HEK293 (cell line): ENCODE data around the gene TSEN54.

Experiments
- CTCF ChIA-PET: fragments of 350-600 bp; formaldehyde crosslinking; extraction: SDS; loops from one replicate; lab custom pipeline; 2021; ENCODE audit warnings: antibody characterized with exemption; lab: Yijun Ruan, JAX
- POLR2A ChIA-PET: fragments of 300-600 bp; formaldehyde crosslinking; extraction: SDS; loops from one replicate; lab custom pipeline; 2020; ENCODE audit warnings: antibody characterized with exemption, inconsistent platforms; lab: Yijun Ruan, JAX
- H3K27ac ChIP-seq: fragments of 200-500 bp; sonication (Bioruptor generic); 2 replicates; pipeline ENCODE4 v1.5.1; 2014; ENCODE audit warnings: low read depth, low read length, control low read depth, inconsistent platforms; ENCODE audit errors: extremely low read depth
- H3K36me3 ChIP-seq, 2 experiments: fragments of 200-500 bp in 1 of 2; sonication (Bioruptor generic) in 1 of 2; 1 replicate in 1 of 2; 2 replicates in 1 of 2; pipeline ENCODE4 v1.5.1; 2014 to 2017; ENCODE audit warnings: inconsistent platforms in 2 of 2, low read length in 2 of 2; ENCODE audit not compliant: control insufficient read depth in 2 of 2, insufficient read depth in 1 of 2
- H3K4me1 ChIP-seq: fragments of 200-500 bp; sonication (Bioruptor generic); 2 replicates; pipeline ENCODE4 v1.5.1; 2014; ENCODE audit warnings: mild to moderate bottlenecking, low read length, inconsistent platforms; ENCODE audit not compliant: control insufficient read depth, insufficient read depth
- H3K4me3 ChIP-seq: 2 replicates; pipeline ENCODE4 v1.5.1; 2011; ENCODE audit warnings: low read depth, mild to moderate bottlenecking, control low read depth, low read length, moderate library complexity
- H3K9me3 ChIP-seq: fragments of 200-500 bp; sonication (Bioruptor generic); 2 replicates; pipeline ENCODE4 v1.5.1; 2014; ENCODE audit warnings: low read depth, low read length, inconsistent platforms; ENCODE audit not compliant: control insufficient read depth, insufficient read depth
- BCL11B ChIP-seq: fragments of 450-650 bp; formaldehyde crosslinking; IDR thresholded peaks from 2 replicates; pipeline ENCODE4 v1.5.1; 2016; ENCODE audit warnings: low read depth, missing biosample characterization, missing genetic modification characterization
- GLIS2 ChIP-seq: fragments of 450-650 bp; formaldehyde crosslinking; IDR thresholded peaks from 2 replicates; pipeline ENCODE4 v1.5.1; 2016; ENCODE audit warnings: missing biosample characterization, missing genetic modification characterization
- ZNF169 ChIP-seq: fragments of 450-650 bp; formaldehyde crosslinking; IDR thresholded peaks from 2 replicates; pipeline ENCODE4 v1.5.1; 2016; ENCODE audit warnings: missing biosample characterization, missing genetic modification characterization
- ZNF223 ChIP-seq: fragments of 450-650 bp; formaldehyde crosslinking; IDR thresholded peaks from 2 replicates; pipeline ENCODE4 v1.5.1; 2016; ENCODE audit warnings: missing biosample characterization, missing genetic modification characterization
- ZNF335 ChIP-seq: fragments of 450-650 bp; formaldehyde crosslinking; conservative IDR thresholded peaks from 2 replicates; pipeline ENCODE4 v1.5.1; 2016; ENCODE audit warnings: missing biosample characterization, missing genetic modification characterization
- ZNF366 ChIP-seq: fragments of 450-650 bp; formaldehyde crosslinking; conservative IDR thresholded peaks from 2 replicates; pipeline ENCODE4 v1.5.1; 2016; ENCODE audit warnings: missing biosample characterization, missing genetic modification characterization
- ZNF37A ChIP-seq: fragments of 450-650 bp; IDR thresholded peaks from 2 replicates; pipeline ENCODE4 v1.5.1; 2018; ENCODE audit warnings: missing biosample characterization, missing genetic modification characterization
- ZNF423 ChIP-seq: fragments of 450-650 bp; formaldehyde crosslinking; IDR thresholded peaks from 2 replicates; pipeline ENCODE4 v1.5.1; 2016; ENCODE audit warnings: missing biosample characterization, missing genetic modification characterization
- ZNF48 ChIP-seq: fragments of 450-650 bp; formaldehyde crosslinking; IDR thresholded peaks from 2 replicates; pipeline ENCODE4 v1.5.1; 2016; ENCODE audit warnings: missing biosample characterization, missing genetic modification characterization
- ZNF561 ChIP-seq: fragments of 450-650 bp; IDR thresholded peaks from 2 replicates; pipeline ENCODE4 v1.5.1; 2018; ENCODE audit warnings: missing biosample characterization, missing genetic modification characterization, borderline replicate concordance
- ZNF585B ChIP-seq: fragments of 450-650 bp; formaldehyde crosslinking; IDR thresholded peaks from 2 replicates; pipeline ENCODE4 v1.5.1; 2016; ENCODE audit warnings: missing biosample characterization, missing genetic modification characterization
- ZNF664 ChIP-seq: fragments of 450-650 bp; formaldehyde crosslinking; IDR thresholded peaks from 2 replicates; pipeline ENCODE4 v1.5.1; 2016; ENCODE audit warnings: missing biosample characterization, missing genetic modification characterization
- ZSCAN23 ChIP-seq: fragments of 450-650 bp; formaldehyde crosslinking; IDR thresholded peaks from 2 replicates; pipeline ENCODE4 v1.5.1; 2016; ENCODE audit warnings: missing biosample characterization, missing genetic modification characterization
- TF ChIP-seq, protein P1 (sequence below): fragments of 450-650 bp; formaldehyde crosslinking; IDR thresholded peaks from 2 replicates; pipeline ENCODE4 v1.5.1; 2016; ENCODE audit warnings: missing biosample characterization, missing genetic modification characterization
- TF ChIP-seq, protein P2 (sequence below): fragments of 450-650 bp; formaldehyde crosslinking; IDR thresholded peaks from 2 replicates; pipeline ENCODE4 v1.5.1; 2016; ENCODE audit warnings: missing biosample characterization, missing genetic modification characterization
- TF ChIP-seq, protein P3 (sequence below): fragments of 450-650 bp; formaldehyde crosslinking; IDR thresholded peaks from 2 replicates; pipeline ENCODE4 v1.5.1; 2017; ENCODE audit warnings: missing biosample characterization, mild to moderate bottlenecking, missing genetic modification characterization, moderate library complexity

Gene TSEN54

DNA sequence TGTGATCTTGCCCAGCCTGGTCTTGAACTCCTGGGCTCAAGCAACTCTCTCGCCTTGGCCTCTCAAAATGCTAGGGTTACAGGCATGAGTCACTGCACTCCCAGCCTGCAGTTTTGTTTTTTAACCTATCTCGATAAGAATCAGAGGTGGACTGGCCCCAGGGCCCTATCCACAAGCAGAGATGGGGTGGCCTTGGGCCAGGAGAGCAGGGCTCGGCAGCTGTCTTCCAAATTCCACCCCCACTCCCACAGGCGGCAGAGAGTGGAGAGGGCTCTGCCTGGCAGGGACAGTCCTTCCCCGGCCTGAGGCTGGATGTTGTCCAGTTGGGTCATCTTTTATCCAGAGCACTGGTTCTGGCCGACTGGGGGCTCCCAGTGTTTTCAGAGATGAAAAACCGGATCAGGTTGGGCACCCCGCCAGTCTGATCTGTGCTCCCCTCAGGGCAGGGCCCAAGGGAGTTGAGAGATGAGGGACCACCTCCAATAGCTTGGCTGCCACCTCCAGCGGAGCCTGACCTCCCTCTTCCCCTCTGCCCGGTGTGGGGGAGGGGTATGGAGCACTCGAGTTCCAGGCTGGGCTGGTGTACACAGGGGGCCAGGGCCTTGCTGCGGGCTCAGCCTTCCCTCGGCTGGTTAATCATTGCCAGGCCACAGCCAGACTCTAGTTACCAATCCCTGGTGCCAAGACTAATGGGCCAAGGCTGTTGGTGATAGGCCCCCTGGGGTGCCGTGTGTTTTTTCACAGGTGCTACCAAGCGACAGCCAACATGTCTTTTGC, 40.9 kb downstream of the TSEN54 start (continued):
- TF ChIP-seq, protein P1, sequence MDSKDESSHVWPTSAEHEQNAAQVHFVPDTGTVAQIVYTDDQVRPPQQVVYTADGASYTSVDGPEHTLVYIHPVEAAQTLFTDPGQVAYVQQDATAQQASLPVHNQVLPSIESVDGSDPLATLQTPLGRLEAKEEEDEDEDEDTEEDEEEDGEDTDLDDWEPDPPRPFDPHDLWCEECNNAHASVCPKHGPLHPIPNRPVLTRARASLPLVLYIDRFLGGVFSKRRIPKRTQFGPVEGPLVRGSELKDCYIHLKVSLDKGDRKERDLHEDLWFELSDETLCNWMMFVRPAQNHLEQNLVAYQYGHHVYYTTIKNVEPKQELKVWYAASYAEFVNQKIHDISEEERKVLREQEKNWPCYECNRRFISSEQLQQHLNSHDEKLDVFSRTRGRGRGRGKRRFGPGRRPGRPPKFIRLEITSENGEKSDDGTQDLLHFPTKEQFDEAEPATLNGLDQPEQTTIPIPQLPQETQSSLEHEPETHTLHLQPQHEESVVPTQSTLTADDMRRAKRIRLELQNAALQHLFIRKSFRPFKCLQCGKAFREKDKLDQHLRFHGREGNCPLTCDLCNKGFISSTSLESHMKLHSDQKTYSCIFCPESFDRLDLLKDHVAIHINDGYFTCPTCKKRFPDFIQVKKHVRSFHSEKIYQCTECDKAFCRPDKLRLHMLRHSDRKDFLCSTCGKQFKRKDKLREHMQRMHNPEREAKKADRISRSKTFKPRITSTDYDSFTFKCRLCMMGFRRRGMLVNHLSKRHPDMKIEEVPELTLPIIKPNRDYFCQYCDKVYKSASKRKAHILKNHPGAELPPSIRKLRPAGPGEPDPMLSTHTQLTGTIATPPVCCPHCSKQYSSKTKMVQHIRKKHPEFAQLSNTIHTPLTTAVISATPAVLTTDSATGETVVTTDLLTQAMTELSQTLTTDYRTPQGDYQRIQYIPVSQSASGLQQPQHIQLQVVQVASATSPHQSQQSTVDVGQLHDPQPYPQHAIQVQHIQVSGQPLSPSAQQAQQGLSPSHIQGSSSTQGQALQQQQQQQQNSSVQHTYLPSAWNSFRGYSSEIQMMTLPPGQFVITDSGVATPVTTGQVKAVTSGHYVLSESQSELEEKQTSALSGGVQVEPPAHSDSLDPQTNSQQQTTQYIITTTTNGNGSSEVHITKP (tag by site-specific recombination): peak; percentile 71
- TF ChIP-seq GLIS2 (tag by site-specific recombination): peak; percentile 42; the same call in 1 of the 2 replicates
- TF ChIP-seq ZNF664 (tag by site-specific recombination): no peak
- TF ChIP-seq ZNF169 (tag by site-specific recombination): no peak
- no peak for TF ChIP-seq BCL11B (tag by site-specific recombination)
- no peak for TF ChIP-seq ZSCAN23 (tag by site-specific recombination)
- no peak for TF ChIP-seq ZNF366 (tag by site-specific recombination)
- TF ChIP-seq ZNF585B (tag by site-specific recombination): no peak
- 0 out of 2 replicates have a peak, but pooled peaks have one; percentile 18 for TF ChIP-seq ZNF423 (tag by site-specific recombination)
- TF ChIP-seq, protein P2, sequence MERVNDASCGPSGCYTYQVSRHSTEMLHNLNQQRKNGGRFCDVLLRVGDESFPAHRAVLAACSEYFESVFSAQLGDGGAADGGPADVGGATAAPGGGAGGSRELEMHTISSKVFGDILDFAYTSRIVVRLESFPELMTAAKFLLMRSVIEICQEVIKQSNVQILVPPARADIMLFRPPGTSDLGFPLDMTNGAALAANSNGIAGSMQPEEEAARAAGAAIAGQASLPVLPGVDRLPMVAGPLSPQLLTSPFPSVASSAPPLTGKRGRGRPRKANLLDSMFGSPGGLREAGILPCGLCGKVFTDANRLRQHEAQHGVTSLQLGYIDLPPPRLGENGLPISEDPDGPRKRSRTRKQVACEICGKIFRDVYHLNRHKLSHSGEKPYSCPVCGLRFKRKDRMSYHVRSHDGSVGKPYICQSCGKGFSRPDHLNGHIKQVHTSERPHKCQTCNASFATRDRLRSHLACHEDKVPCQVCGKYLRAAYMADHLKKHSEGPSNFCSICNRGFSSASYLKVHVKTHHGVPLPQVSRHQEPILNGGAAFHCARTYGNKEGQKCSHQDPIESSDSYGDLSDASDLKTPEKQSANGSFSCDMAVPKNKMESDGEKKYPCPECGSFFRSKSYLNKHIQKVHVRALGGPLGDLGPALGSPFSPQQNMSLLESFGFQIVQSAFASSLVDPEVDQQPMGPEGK (tag by site-specific recombination): no peak
- no peak for TF ChIP-seq ZNF561 (tag by site-specific recombination)
- TF ChIP-seq, all 188 proteins: peak for 7

DNA sequence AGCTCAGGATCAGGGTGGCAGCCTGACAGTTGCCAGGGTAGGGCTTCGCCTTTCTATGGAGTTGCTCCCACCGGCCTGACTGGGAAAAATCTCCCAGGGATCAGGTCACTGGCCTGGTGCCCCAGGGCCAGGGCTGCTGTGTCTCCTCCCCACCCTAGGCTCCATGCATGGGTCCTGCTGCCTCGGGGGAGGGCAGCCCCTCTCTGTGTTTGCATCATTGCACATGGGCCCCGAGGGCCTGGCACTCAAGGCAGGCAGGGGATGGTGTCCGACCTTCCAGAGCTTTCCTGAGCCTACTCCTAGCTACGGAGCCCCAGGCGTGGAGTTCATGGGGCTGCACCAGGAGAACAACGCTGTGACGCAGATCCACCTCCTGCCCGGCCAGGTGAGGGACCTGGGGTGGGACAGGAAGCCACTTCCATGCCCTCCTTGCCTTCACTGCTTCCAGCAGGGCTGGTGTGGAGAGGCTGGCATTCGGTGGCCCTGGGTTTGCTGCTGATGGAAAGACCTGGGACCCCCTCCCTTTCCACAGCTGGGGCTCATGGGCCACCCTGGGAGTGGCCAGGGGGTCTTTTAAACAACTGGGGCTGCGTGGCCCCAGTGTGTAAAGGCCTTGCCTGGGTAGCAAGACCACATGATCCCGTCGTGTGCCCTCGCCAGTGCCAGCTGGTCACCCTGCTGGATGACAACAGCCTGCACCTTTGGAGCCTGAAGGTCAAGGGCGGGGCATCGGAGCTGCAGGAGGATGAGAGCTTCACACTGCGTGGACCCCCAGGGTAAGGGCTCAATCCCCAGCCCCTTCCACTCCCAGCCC, 41.7 kb downstream of the TSEN54 start:
- H3K4me1 ChIP-seq: 0 out of 2 replicates have a peak, but pooled peaks cover 5% of the 10 kb centered on the region
- TF ChIP-seq ZNF37A (tag by site-specific recombination) (no peak), ZNF223 (tag by site-specific recombination) (no peak), ZNF48 (no peak), ZNF335 (tag by site-specific recombination) (no peak)
- TF ChIP-seq, protein P3, sequence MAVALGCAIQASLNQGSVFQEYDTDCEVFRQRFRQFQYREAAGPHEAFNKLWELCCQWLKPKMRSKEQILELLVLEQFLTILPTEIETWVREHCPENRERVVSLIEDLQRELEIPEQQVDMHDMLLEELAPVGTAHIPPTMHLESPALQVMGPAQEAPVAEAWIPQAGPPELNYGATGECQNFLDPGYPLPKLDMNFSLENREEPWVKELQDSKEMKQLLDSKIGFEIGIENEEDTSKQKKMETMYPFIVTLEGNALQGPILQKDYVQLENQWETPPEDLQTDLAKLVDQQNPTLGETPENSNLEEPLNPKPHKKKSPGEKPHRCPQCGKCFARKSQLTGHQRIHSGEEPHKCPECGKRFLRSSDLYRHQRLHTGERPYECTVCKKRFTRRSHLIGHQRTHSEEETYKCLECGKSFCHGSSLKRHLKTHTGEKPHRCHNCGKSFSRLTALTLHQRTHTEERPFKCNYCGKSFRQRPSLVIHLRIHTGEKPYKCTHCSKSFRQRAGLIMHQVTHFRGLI: peak; percentile 78; the same call in 1 of the 2 replicates
- TF ChIP-seq, all 188 proteins: peak for 1
- Histone ChIP-seq H3K4me3 (no peak overlapping the region), H3K36me3 (peaks cover 0 to 4% of the 10 kb centered on the region in 2 experiments; a peak in 1 of 3 replicates), H3K27ac (no peak overlapping the region), H3K9me3 (no peaks in the 10 kb centered on the region)
- CTCF ChIA-PET: interaction anchor here (0.6 to 1.1 kb wide), 2 partner anchors 10 to 444 kb away, joined by 3 read pairs; no protein-coding TSS in a partner anchor
- POLR2A ChIA-PET: no interaction called here
